Karpas-422 (cell line): ENCODE data around the gene OR2M2. TPM values are rescaled to one million over a fixed set of nuclear protein-coding genes. Genes with fewer than 3 reads are reported as not detected.

ENCODE experiments used
- DNase-seq: peaks from one replicate; pipeline ENCODE4 v3.0.0-alpha.2; 2015
- H2AFZ ChIP-seq: fragments of 200-600 bp; sonication (generic); 2 replicates; pipeline ENCODE4 v1.6.1; 2014; ENCODE audit warnings: antibody characterized with exemption, low read length, mixed read lengths
- H3K27ac ChIP-seq: fragments of 200-600 bp; sonication (generic); 2 replicates; pipeline ENCODE4 v1.5.1; 2014; ENCODE audit warnings: mild to moderate bottlenecking, low read length, moderate library complexity
- H3K27me3 ChIP-seq: fragments of 200-600 bp; sonication (generic); 2 replicates; pipeline ENCODE4 v1.6.1; 2014; ENCODE audit warnings: low read length, mixed read lengths
- H3K36me3 ChIP-seq: fragments of 200-600 bp; sonication (generic); 2 replicates; pipeline ENCODE4 v1.6.1; 2014; ENCODE audit warnings: low read length, mixed read lengths; ENCODE audit not compliant: insufficient read depth
- H3K4me1 ChIP-seq: fragments of 200-600 bp; sonication (generic); 2 replicates; pipeline ENCODE4 v1.6.1; 2014; ENCODE audit warnings: mild to moderate bottlenecking, low read length, mixed read lengths
- H3K4me2 ChIP-seq: fragments of 200-600 bp; sonication (generic); 2 replicates; pipeline ENCODE4 v1.6.1; 2014; ENCODE audit warnings: low read length, low read depth, mild to moderate bottlenecking; ENCODE audit not compliant: poor library complexity, severe bottlenecking
- H3K4me3 ChIP-seq: fragments of 200-600 bp; sonication (generic); 2 replicates; pipeline ENCODE4 v1.5.1; 2014; ENCODE audit warnings: mild to moderate bottlenecking, antibody characterized with exemption, low read length, mixed read lengths
- H3K79me2 ChIP-seq: fragments of 200-600 bp; sonication (generic); 2 replicates; pipeline ENCODE4 v1.6.1; 2014; ENCODE audit warnings: mild to moderate bottlenecking, low read length, mixed read lengths
- H3K9ac ChIP-seq: fragments of 200-600 bp; sonication (generic); 2 replicates; pipeline ENCODE4 v1.6.0; 2014; ENCODE audit warnings: low read length
- H3K9me2 ChIP-seq: fragments of 200-600 bp; sonication (generic), shearing (Covaris generic); replicated peaks from 2 replicates; pipeline ENCODE4 v1.6.0; 2014; ENCODE audit warnings: mild to moderate bottlenecking, low read length, moderate library complexity; ENCODE audit not compliant: insufficient read depth
- H3K9me3 ChIP-seq: fragments of 300-700, 200-600 bp; sonication (generic); 2 replicates; pipeline ENCODE4 v1.6.1; 2014; ENCODE audit warnings: low read length, mixed read lengths
- H4K20me1 ChIP-seq: fragments of 200-600 bp; sonication (generic); 2 replicates; pipeline ENCODE4 v1.6.1; 2014; ENCODE audit warnings: mild to moderate bottlenecking, antibody characterized with exemption, low read length, low read depth; ENCODE audit not compliant: insufficient read depth
- total RNA-seq: library from RNA; depleted of rRNA; stranded (reverse); fragments of >200 nt; shearing (Covaris generic); gene quantifications from 2 replicates; pipeline ENCODE4 v1.2.3, GENCODE V29; 2014; ENCODE audit warnings: low replicate concordance; rRNA removed

Gene OR2M2
- total RNA-seq, 1 experiment from 2014 or later: not detected

GRCh38 chr1:248225537-248225936 is 50.9 kb downstream of the OR2M2 start:
- no peaks in the 10 kb centered on the region for H3K36me3 ChIP-seq
- H3K4me1 ChIP-seq: no peaks in the 10 kb centered on the region
- DNase-seq: no peak
- no peaks in the 10 kb centered on the region for H3K9me2 ChIP-seq
- no peaks in the 10 kb centered on the region for H3K79me2 ChIP-seq
- H3K9ac ChIP-seq: no peak overlapping the region
- H2AFZ ChIP-seq: no peak overlapping the region
- no peak overlapping the region for H3K27ac ChIP-seq
- H3K9me3 ChIP-seq: no peaks in the 10 kb centered on the region
- H3K4me3 ChIP-seq: no peak overlapping the region
- no peaks in the 10 kb centered on the region for H4K20me1 ChIP-seq
- no peak overlapping the region for H3K4me2 ChIP-seq
- H3K27me3 ChIP-seq: no peaks in the 10 kb centered on the region

- no peaks in the 10 kb centered on the region for H3K4me1 ChIP-seq
- H3K4me2 ChIP-seq: no peak overlapping the region
- H3K9me3 ChIP-seq: no peaks in the 10 kb centered on the region
- no peak overlapping the region for H3K4me3 ChIP-seq
- H3K79me2 ChIP-seq: no peaks in the 10 kb centered on the region
- no peak overlapping the region for H3K9ac ChIP-seq
- H2AFZ ChIP-seq: no peak overlapping the region
- no peaks in the 10 kb centered on the region for H4K20me1 ChIP-seq
- no peaks in the 10 kb centered on the region for H3K27me3 ChIP-seq
- H3K9me2 ChIP-seq: no peaks in the 10 kb centered on the region
- DNase-seq: no peak
- no peaks in the 10 kb centered on the region for H3K36me3 ChIP-seq
- H3K27ac ChIP-seq: no peak overlapping the region
These were observed 54.8 kb downstream of the OR2M2 start for GRCh38 chr1:248229360-248229908.

Other genes with a start within 250 kb of the OR2M2 start
- not detected in 2 replicates for gene OR2AJ1, start 249.9 kb upstream of the OR2M2 start, total RNA-seq
- not detected in 2 replicates for gene OR2L8, start 226.0 kb upstream of the OR2M2 start, total RNA-seq
- gene OR2AK2, start 209.6 kb upstream of the OR2M2 start, total RNA-seq: 0.22 TPM in 1 of 2 replicates, not detected in the other
- 0.19 TPM in 1 of 2 replicates, not detected in the other for gene OR2L5, start 161.2 kb upstream of the OR2M2 start, total RNA-seq
- gene OR2L2, start 144.8 kb upstream of the OR2M2 start, total RNA-seq: 0.07 TPM in 1 of 2 replicates, not detected in the other
- not detected in 2 replicates for gene OR2L3, start 128.0 kb upstream of the OR2M2 start, total RNA-seq
- not detected in 2 replicates for gene OR2L13, start 79.6 kb upstream of the OR2M2 start, total RNA-seq
- not detected in 2 replicates for gene OR2M5, start 29.7 kb upstream of the OR2M2 start, total RNA-seq
- gene OR2M3, start 22.4 kb downstream of the OR2M2 start, total RNA-seq: not detected in 2 replicates
- not detected in 2 replicates for gene OR2M4, start 56.6 kb downstream of the OR2M2 start, total RNA-seq
- not detected in 2 replicates for gene OR2T33, start 103.2 kb downstream of the OR2M2 start, total RNA-seq
- gene OR2T12, start 128.6 kb downstream of the OR2M2 start, total RNA-seq: not detected in 2 replicates
- gene OR2M7, start 149.7 kb downstream of the OR2M2 start, total RNA-seq: not detected in 2 replicates
- gene OR14C36, start 174.0 kb downstream of the OR2M2 start, total RNA-seq: not detected in 2 replicates
- gene OR2T4, start 186.8 kb downstream of the OR2M2 start, total RNA-seq: not detected in 2 replicates
- gene OR2T6, start 200.9 kb downstream of the OR2M2 start, total RNA-seq: not detected in 2 replicates
- gene OR2T1, start 228.2 kb downstream of the OR2M2 start, total RNA-seq: not detected in 2 replicates